Right atrium auricular region (tissue), 2 donors: ENCODE data around the gene ASPRV1. TPM values are rescaled to one million over a fixed set of nuclear protein-coding genes. Genes with fewer than 3 reads are reported as not detected.
A peak's percentile ranks its signal among the peaks of the same experiment; 100 is the strongest.

ENCODE experiments used
- DNase-seq: peaks from one replicate; pipeline ENCODE4 v3.0.0-alpha.2; 2019; ENCODE audit warnings: low spot score
- H3K27ac ChIP-seq, 2 donors: fragments of 200-600 bp; sonication (generic); 1 replicate in 1 of 2; 2 replicates in 1 of 2; pipeline ENCODE4 v1.5.1; 2016 to 2019
- H3K27me3 ChIP-seq, 2 donors: fragments of 200-600 bp; sonication (generic); one replicate each; pipeline versions ENCODE4 v1.5.1 to v1.6.0; 2017 to 2019
- H3K36me3 ChIP-seq: fragments of 200-600 bp; sonication (generic); one replicate; pipeline ENCODE4 v1.5.1; 2016
- H3K4me1 ChIP-seq, 2 donors: fragments of 200-600 bp; sonication (generic); one replicate each; pipeline versions ENCODE4 v1.5.1 to v1.6.0; 2017 to 2019
- H3K4me3 ChIP-seq, 2 donors: fragments of 200-600 bp; sonication (generic); 1 replicate in 1 of 2; 2 replicates in 1 of 2; pipeline ENCODE4 v1.5.1; 2017 to 2019; ENCODE audit warnings: mild to moderate bottlenecking in 1 of 2, moderate library complexity in 1 of 2
- H3K9me3 ChIP-seq, 2 donors: fragments of 200-600 bp; sonication (generic); one replicate each; pipeline ENCODE4 v1.5.1; 2019
- CTCF ChIP-seq, 2 donors: fragments of 200-600 bp; sonication (generic); IDR thresholded peaks; one replicate each; pipeline ENCODE4 v1.5.1; 2019; ENCODE audit warnings: antibody characterized with exemption in 2 of 2
- total RNA-seq, 2 donors: library from RNA; depleted of rRNA; stranded (reverse); fragments of >200 nt; gene quantifications; one replicate each; pipeline ENCODE4 v1.1.0, GENCODE V29; 2016

Gene ASPRV1
- total RNA-seq, 2 donors from 2014 or later: 0.33 to 0.83 TPM

DNA sequence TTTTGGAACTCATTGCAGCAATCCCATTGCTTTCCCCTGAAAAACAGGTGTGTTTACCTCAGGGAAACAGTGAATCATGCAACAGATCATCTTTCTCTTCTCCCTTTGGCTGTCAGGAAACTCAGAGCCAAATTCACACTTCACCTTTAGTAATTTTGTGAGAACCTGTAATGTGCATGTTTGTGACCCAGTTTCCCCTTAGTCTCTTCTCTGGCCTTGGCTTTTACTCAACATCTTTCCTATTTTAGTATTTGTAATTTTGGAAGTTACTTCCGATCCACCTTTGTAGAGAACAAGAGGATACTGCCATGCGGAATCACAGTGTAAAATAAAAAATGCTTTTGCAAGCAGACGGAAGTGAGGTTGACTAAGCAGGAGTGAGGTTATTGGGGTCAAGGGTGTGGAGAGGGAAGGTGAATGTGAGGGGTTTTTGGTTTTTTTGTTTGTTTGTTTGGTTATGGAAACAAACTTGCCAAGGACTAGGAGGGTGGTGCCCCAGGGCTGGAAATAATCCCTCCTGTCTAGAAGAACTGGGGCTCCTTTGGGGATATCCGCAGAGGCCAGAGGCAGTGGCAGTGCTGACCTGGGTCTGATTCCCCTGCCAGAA, 14.0 kb downstream of the ASPRV1 start:
- peak; percentile 9 for DNase-seq
- Histone ChIP-seq H3K27ac (no peak overlapping the region), H3K27me3 (no peaks in the 10 kb centered on the region), H3K36me3 (no peaks in the 10 kb centered on the region), H3K4me3 (no peak overlapping the region), H3K9me3 (no peaks in the 10 kb centered on the region), H3K4me1 (no peaks in the 10 kb centered on the region)
- no peak for TF ChIP-seq CTCF (IDR thresholded peaks at IDR 0.05)

- H3K27ac ChIP-seq: no peak overlapping the region
- H3K36me3 ChIP-seq: no peaks in the 10 kb centered on the region
- no peaks in the 10 kb centered on the region for H3K27me3 ChIP-seq
- no peak for TF ChIP-seq CTCF (IDR thresholded peaks at IDR 0.05)
- DNase-seq: peak; percentile 53
- H3K9me3 ChIP-seq: no peaks in the 10 kb centered on the region
- no peaks in the 10 kb centered on the region for H3K4me1 ChIP-seq
- H3K4me3 ChIP-seq: no peak overlapping the region
Observed at GRCh38 chr2:69946351-69947324, 14.8 kb downstream of the ASPRV1 start.

DNA sequence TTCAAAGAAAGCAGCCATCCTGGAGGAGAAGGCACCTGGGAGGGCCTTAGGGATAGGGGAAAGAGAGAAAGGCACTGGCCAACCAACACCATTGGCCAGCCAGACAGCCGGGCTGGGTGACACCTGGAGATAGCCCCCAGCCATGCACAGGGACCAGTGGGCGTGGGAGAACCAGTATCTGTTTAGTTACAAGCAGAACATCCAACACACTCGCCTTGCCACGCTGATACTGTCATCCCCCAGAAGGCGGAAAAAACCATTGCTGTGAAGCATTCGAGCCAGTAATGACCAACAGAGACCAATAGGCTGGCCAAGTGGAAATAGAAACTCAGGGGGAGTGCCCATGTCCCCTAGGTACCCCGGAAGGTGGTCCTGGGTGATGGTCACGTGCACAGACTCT, 15.5 kb downstream of the ASPRV1 start:
- no peak overlapping the region for H3K4me3 ChIP-seq
- H3K4me1 ChIP-seq: no peaks in the 10 kb centered on the region
- H3K27ac ChIP-seq: no peak overlapping the region
- H3K36me3 ChIP-seq: no peaks in the 10 kb centered on the region
- no peaks in the 10 kb centered on the region for H3K27me3 ChIP-seq
- no peak for TF ChIP-seq CTCF (IDR thresholded peaks at IDR 0.05)
- no peaks in the 10 kb centered on the region for H3K9me3 ChIP-seq
- peak; percentile 42 for DNase-seq

- H3K36me3 ChIP-seq: peaks cover 4% of the 10 kb centered on the region
- H3K4me1 ChIP-seq: no peaks in the 10 kb centered on the region
- no peak overlapping the region for H3K4me3 ChIP-seq
- no peaks in the 10 kb centered on the region for H3K27me3 ChIP-seq
- no peak overlapping the region for H3K27ac ChIP-seq
- no peaks in the 10 kb centered on the region for H3K9me3 ChIP-seq
- TF ChIP-seq CTCF (IDR thresholded peaks at IDR 0.05): no peak
- peak; percentile 63 for DNase-seq
Observed at GRCh38 chr2:69945441-69945840, 16.0 kb downstream of the ASPRV1 start.

GRCh38 chr2:69944756-69945155, 16.7 kb downstream of the ASPRV1 start:
- Histone ChIP-seq H3K36me3 (peaks cover 9% of the 10 kb centered on the region), H3K9me3 (no peaks in the 10 kb centered on the region), H3K4me1 (no peaks in the 10 kb centered on the region), H3K4me3 (no peak overlapping the region), H3K27ac (no peak overlapping the region), H3K27me3 (no peaks in the 10 kb centered on the region)
- peak; percentile 32 for DNase-seq
- TF ChIP-seq CTCF (IDR thresholded peaks at IDR 0.05): no peak
